ENCODE measurements around the gene RNF181. TPM values are rescaled to one million over a fixed set of nuclear protein-coding genes. Genes with fewer than 3 reads are reported as not detected.
A peak's percentile ranks its signal among the peaks of the same experiment; 100 is the strongest.

RNF181 gene
- total RNA-seq, 4 donors from 2014 or later: 23.9 to 164 (median 141) TPM

DNA sequence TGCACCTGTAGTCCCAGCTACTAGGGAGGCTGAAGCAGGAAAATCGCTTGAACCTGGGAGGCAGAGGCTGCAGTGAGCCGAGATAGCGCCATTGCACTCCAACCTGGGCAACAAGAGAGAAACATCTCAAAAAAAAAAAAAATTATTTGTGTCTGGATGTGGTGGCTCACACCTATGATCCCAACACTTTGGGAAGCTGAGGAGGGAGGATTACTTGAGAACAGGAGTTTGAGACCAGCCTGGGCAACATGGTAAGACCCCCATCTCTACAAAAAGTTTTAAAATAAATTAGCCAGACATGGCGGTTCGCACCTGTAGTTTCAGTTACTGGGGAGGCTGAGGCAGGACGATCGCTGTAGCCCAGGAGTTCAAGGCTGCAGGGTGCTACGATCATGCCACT is 19.8 kb upstream of the RNF181 start:
- no peak overlapping the region for H3K27ac ChIP-seq
- intact Hi-C loops (cut with DNase I; ENCODE audit: low total_unique reads): no loop called here
- in situ Hi-C loops (cut with MboI; ENCODE audit: low pct_ligation_motif_present in 1 of 4, low pct_unique_long_range_greater_than_20kb in 1 of 4, low sequenced_read_pairs in 3 of 4): no loop called here
- H3K9me3 ChIP-seq: no peaks in the 10 kb centered on the region
- DNase-seq: no peak
- WGBS, 2 donors (ENCODE audit: low coverage in 1 of 2): 82 to 91% methylated on average over 6 to 8 of the region's 8 CpGs
- H3K36me3 ChIP-seq: no peaks in the 10 kb centered on the region
- no peaks in the 10 kb centered on the region for H3K27me3 ChIP-seq
- TF ChIP-seq, protein P1, sequence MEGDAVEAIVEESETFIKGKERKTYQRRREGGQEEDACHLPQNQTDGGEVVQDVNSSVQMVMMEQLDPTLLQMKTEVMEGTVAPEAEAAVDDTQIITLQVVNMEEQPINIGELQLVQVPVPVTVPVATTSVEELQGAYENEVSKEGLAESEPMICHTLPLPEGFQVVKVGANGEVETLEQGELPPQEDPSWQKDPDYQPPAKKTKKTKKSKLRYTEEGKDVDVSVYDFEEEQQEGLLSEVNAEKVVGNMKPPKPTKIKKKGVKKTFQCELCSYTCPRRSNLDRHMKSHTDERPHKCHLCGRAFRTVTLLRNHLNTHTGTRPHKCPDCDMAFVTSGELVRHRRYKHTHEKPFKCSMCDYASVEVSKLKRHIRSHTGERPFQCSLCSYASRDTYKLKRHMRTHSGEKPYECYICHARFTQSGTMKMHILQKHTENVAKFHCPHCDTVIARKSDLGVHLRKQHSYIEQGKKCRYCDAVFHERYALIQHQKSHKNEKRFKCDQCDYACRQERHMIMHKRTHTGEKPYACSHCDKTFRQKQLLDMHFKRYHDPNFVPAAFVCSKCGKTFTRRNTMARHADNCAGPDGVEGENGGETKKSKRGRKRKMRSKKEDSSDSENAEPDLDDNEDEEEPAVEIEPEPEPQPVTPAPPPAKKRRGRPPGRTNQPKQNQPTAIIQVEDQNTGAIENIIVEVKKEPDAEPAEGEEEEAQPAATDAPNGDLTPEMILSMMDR (IDR thresholded peaks at IDR 0.05): no peak
- H3K4me1 ChIP-seq: peaks cover 5 to 32% (median 21%) of the 10 kb centered on the region in 4 donors
- no peak overlapping the region for H3K4me3 ChIP-seq

DNA sequence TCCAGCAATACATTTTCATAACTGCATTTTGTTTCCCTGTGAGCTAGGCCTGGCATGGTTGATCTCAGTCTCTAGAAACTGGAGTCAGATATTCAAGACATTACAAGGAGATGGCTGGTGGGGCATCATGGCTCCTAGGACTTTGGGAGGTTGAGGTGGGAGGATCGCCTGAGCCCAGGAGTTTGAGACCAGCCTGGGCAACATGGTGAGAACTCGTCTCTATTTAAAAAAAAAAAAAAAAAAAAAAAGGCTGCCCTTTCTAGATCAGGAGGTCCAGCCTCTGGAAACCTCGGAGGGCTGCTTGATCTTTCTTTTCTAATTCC is 18.5 kb upstream of the RNF181 start:
- H3K27me3 ChIP-seq: no peaks in the 10 kb centered on the region

DNA sequence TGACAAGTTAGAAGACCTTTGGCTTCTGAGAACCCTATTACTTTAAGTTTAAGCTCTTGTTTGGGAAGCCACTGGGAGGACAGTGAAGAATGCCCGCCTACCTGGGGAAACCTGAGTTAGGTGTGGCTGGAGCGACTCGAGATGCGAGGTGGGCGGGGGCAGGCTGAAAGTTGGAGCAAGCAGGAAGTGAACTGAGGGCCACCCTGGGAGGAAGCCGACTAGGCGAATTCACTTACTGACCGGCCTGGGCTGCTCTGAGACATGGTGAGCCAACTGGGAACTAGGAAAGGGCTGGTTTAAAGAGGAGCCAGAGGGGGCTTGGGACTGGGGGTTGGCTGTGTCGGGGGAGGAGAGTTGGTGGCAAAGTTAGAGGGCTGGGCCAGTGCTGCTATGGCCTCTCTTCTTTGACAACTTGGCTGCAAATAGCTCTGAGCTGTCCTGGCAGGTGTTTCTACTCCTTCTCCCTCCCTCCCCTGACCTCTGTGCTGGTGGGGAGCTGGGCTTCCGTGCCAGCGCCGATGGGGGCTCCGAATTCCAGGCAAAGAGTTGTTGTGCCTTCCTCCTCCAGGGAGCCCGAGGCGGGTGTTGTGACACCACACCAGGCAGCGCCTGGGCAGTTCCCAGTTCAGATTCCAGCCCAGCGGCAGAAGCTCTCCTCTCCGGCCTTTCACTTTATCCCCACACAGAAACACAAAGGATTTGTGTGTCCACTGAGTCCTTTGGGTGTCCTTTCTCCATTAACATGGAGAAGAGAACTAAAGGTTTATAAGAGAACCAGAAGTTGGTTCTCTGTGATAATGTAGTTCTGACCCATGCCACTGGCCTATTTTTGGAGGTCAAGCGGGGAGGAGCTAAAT is 17.9 kb upstream of the RNF181 start, which contains the start of gene VAMP8:
Gene VAMP8, plus strand, starts transcription at position 201 of the 857 bp plus-strand sequence. Its CDS starts 61 bp downstream, at position 262.
- no peak for TF ChIP-seq EP300 (IDR thresholded peaks at IDR 0.05; ENCODE audit: low read depth)
- TF ChIP-seq POLR2AphosphoS5 (IDR thresholded peaks at IDR 0.05): peak in 2 of 3 donors; percentile 74 to 75
- TF ChIP-seq POLR2A (IDR thresholded peaks at IDR 0.05): peak; percentile 72
- peak; percentile 91 for DNase-seq
- H3K27ac ChIP-seq: peak within 1 kb of the TSS; percentile 78 to 95 (median 84)
- H3K4me1 ChIP-seq: peaks cover 5 to 32% (median 21%) of the 10 kb centered on the region in 4 donors
- 0 to 17% methylated on average over 5 to 19 of the region's 19 CpGs for WGBS, 2 donors (ENCODE audit: low coverage in 1 of 2)
- no peaks in the 10 kb centered on the region for H3K36me3 ChIP-seq
- in situ Hi-C loops (cut with MboI; ENCODE audit: low pct_ligation_motif_present in 1 of 4, low pct_unique_long_range_greater_than_20kb in 1 of 4, low sequenced_read_pairs in 3 of 4) (no loop called here), intact Hi-C loops (cut with DNase I; ENCODE audit: low total_unique reads) (no loop called here)
- no peaks in the 10 kb centered on the region for H3K27me3 ChIP-seq
- H3K9me3 ChIP-seq: no peaks in the 10 kb centered on the region
- H3K4me3 ChIP-seq: peak within 1 kb of the TSS; percentile 4 to 65 (median 48)

More for the DNA sequence above, 18.5 kb upstream of the RNF181 start:
- no peak for DNase-seq
- H3K4me3 ChIP-seq: peak overlapping the region in 1 of 4 donors; percentile 49
- peaks cover 5 to 32% (median 21%) of the 10 kb centered on the region in 4 donors for H3K4me1 ChIP-seq
- in situ Hi-C loops (cut with MboI; ENCODE audit: low pct_ligation_motif_present in 1 of 4, low pct_unique_long_range_greater_than_20kb in 1 of 4, low sequenced_read_pairs in 3 of 4): no loop called here
- WGBS, 2 donors (ENCODE audit: low coverage in 1 of 2): 40% methylated on average over 3 of the region's 3 CpGs; no CpG with 5 or more reads in 1 of the 2 donors
- TF ChIP-seq EP300 (IDR thresholded peaks at IDR 0.05; ENCODE audit: low read depth): no peak
- intact Hi-C loops (cut with DNase I; ENCODE audit: low total_unique reads): no loop called here
- no peaks in the 10 kb centered on the region for H3K9me3 ChIP-seq
- no peaks in the 10 kb centered on the region for H3K36me3 ChIP-seq
- H3K27ac ChIP-seq: peak overlapping the region; percentile 78 to 95 (median 84)

DNA sequence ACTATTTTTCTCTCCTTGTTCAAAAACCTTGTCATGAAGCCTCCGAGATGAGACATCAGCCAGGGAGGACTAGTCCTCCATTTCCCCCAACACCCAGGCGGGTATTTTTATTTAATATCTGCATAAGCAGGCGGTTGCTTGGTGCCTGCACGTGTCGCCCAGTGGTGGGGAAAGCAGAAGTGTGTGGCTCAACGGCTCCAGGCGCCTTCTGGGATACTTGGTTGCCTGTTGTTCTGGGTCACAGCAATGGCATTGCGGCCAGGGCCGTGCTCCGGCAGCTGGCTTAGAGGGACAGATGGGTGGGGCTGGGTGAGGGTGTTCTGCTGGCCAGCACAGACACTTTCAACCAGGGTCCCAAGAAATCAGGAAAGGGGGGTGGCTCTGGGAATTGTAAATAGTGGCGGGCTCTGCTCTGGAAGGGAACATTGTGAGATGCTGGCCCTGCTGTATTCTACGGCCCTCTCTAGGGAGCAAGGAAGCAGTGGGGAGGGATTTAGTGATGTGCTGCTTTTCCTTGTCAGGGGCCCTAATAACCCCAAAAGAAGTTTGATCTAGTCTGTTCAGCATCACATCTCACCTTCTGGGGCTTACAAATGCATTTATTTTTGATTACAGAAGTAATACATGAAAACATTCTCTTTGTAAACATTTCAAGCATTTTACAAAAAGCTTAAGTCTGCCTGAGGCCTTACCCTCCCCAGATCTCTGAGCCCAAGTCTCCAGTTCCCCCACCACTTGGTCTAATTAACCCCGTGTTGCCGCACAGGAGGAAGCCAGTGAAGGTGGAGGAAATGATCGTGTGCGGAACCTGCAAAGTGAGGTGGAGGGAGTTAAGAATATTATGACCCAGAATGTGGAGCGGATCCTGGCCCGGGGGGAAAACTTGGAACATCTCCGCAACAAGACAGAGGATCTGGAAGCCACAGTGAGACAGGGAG is 17.0 kb upstream of the RNF181 start:
- DNase-seq: peak; percentile 62
- Histone ChIP-seq H3K4me3 (peak overlapping the region; percentile 4 to 65 (median 48)), H3K36me3 (no peaks in the 10 kb centered on the region), H3K27ac (peak overlapping the region; percentile 78 to 95 (median 84)), H3K27me3 (no peaks in the 10 kb centered on the region), H3K4me1 (peaks cover 7 to 38% (median 21%) of the 10 kb centered on the region in 4 donors), H3K9me3 (no peaks in the 10 kb centered on the region)
- intact Hi-C loops (cut with DNase I; ENCODE audit: low total_unique reads): no loop called here
- 32 to 59% methylated on average over 8 to 19 of the region's 19 CpGs for WGBS, 2 donors (ENCODE audit: low coverage in 1 of 2)
- TF ChIP-seq EP300 (IDR thresholded peaks at IDR 0.05; ENCODE audit: low read depth) (no peak), POLR2AphosphoS5 (IDR thresholded peaks at IDR 0.05) (no peak), POLR2A (IDR thresholded peaks at IDR 0.05) (no peak)
- TF ChIP-seq, protein P1 (IDR thresholded peaks at IDR 0.05): no peak
- in situ Hi-C loops (cut with MboI; ENCODE audit: low pct_ligation_motif_present in 1 of 4, low pct_unique_long_range_greater_than_20kb in 1 of 4, low sequenced_read_pairs in 3 of 4): no loop called here

All from transverse colon (tissue), 4 donors.